Heart left ventricle (tissue), 16 donors: ENCODE measurements around the gene AKAP12. TPM values are rescaled to one million over a fixed set of nuclear protein-coding genes. Genes with fewer than 3 reads are reported as not detected.

ENCODE experiments used
- ATAC-seq, 4 donors: fragments of 200-7000 bp; cut with Tn5 transposase; one replicate each; pipeline ENCODE4 v1.9.1; 2020 to 2022; ENCODE audit warnings: moderate library complexity in 4 of 4, mild to moderate bottlenecking in 3 of 4, moderate number of reproducible peaks in 1 of 4
- DNase-seq, 5 donors: peaks; one replicate each; pipeline ENCODE4 v3.0.0-alpha.2; 2020
- H3K27ac ChIP-seq, 12 donors: fragments of 200-600 bp; sonication (generic) in 4 of 12; one replicate each; pipeline versions ENCODE4 v1.5.0 to v1.8.0; 2016 to 2022; ENCODE audit warnings: mild to moderate bottlenecking in 2 of 12
- H3K27me3 ChIP-seq, 9 donors: fragments of 200-600 bp; sonication (generic) in 2 of 9; one replicate each; pipeline versions ENCODE4 v1.5.1 to v1.8.0; 2016 to 2022; ENCODE audit warnings: mild to moderate bottlenecking in 3 of 9
- H3K36me3 ChIP-seq, 9 donors: fragments of 200-600 bp; sonication (generic) in 2 of 9; one replicate each; pipeline versions ENCODE4 v1.5.0 to v1.8.0; 2018 to 2022; ENCODE audit warnings: mild to moderate bottlenecking in 2 of 9
- H3K4me1 ChIP-seq, 12 donors: fragments of 200-600 bp; sonication (generic) in 4 of 12; one replicate each; pipeline versions ENCODE4 v1.5.0 to v1.8.0; 2016 to 2022; ENCODE audit warnings: mild to moderate bottlenecking in 3 of 12
- H3K4me3 ChIP-seq, 12 donors: fragments of 200-600 bp; sonication (generic) in 4 of 12; one replicate each; pipeline versions ENCODE4 v1.5.0 to v1.8.0; 2017 to 2022; ENCODE audit warnings: mild to moderate bottlenecking in 9 of 12, moderate library complexity in 4 of 12
- H3K9me3 ChIP-seq, 12 donors: fragments of 200-600 bp; sonication (generic) in 4 of 12; one replicate each; pipeline versions ENCODE4 v1.5.0 to v1.8.0; 2016 to 2022; ENCODE audit warnings: mild to moderate bottlenecking in 1 of 12
- CTCF ChIP-seq, 12 donors: fragments of 200-600 bp; sonication (generic) in 4 of 12; IDR thresholded peaks; one replicate each; pipeline versions ENCODE4 v1.5.0 to v1.8.0; 2018 to 2022; ENCODE audit warnings: antibody characterized with exemption in 12 of 12, mild to moderate bottlenecking in 5 of 12
- POLR2A ChIP-seq, 2 donors: fragments of 450-650 bp; IDR thresholded peaks; one replicate each; pipeline ENCODE4 v1.6.1; 2017; ENCODE audit warnings: antibody characterized with exemption in 2 of 2, mild to moderate bottlenecking in 2 of 2, moderate library complexity in 2 of 2
- WGBS, 4 donors: extraction: QIAGEN DNeasy Blood & Tissue Kit in 2 of 4; methylation state at CpG; one replicate each; pipeline versions ENCODE4 v1.1.5 to v1.1.7; 2013 to 2018; 5-methylcytosine and 5-hydroxymethylcytosine counted together
- intact Hi-C, 10 donors: fragments of 100-400 bp; cut with DNase I; formaldehyde crosslinking; loops; one replicate each; pipeline versions ENCODE4 v1.11.1 to v1.14.2; 2022
- polyA plus RNA-seq, 2 donors: library from polyadenylated mRNA; stranded (reverse); fragments of 200-250 nt; gene quantifications; one replicate each; pipeline ENCODE4 v1.2.3, GENCODE V29; 2013
- total RNA-seq, 9 donors: library from RNA; depleted of rRNA in 2 of 9; stranded (reverse); fragments of >200 nt in 2 of 9; fragmentation: NEBNext Ultra II Directional in 3 of 9; extraction: Animal tissue kit (Norgen Biotek cat#: 25700) in 3 of 9; gene quantifications; one replicate each; pipeline versions ENCODE4 v1.1.0 to v1.2.4, GENCODE V29; 2016 to 2023
- donor health status: ischemic (EF 13 %, LVEDD 7.1; RV severe dilation, severe dysfunction).
- donor health status: healthy with polysubstance abuse.
- donor health status: DM: no; HTN: yes; CAD: no.
- donor health status: DM: no; HTN: no; CAD: no.
- donor health status: ischemic (EF 25% LVEDD 6.9; RV normal size, moderate dysfunction).
- donor health status: ischemic (EF 25% LVEDD 5.7; RV mildly dilated, moderate dysfunction).
- donor health status: healthy.
- donor health status: DM: yes; HTN: yes; CAD: no.
- donor health status: ischemic (EF 35%, LVEDD 5.7; RV mildly dilated, moderate dysfunction).
- donor health status: nonischemic (EF 11% LVEDD 7.7; RV severe dilation, severe dysfunction).
- donor health status: DM: yes; HTN: yes; CAD: no.
- donor health status: PGD.
- donor health status: ischemic (EF 29% LVEDD 5.4; RV normal size, mild dysfunction).
- donor health status: nonischemic (EF 23%, LVEDD 6.1; RV moderate dilation, normal function).

AKAP12 gene
- total and polyA plus RNA-seq, 11 donors: 3.7 to 33.5 (median 13.8) TPM

- peaks cover 0 to 45% (median 0%) of the 10 kb centered on the region in 9 donors for H3K27me3 ChIP-seq
- DNase-seq: peak; percentile 16 to 71 (median 47)
- ATAC-seq: peak; percentile 7 to 49 (median 36)
- WGBS, 4 donors: 1 to 2% (median 1%) methylated on average over 30 to 68 of the region's 68 CpGs
- TF ChIP-seq POLR2A (IDR thresholded peaks at IDR 0.05) (no peak), CTCF (IDR thresholded peaks at IDR 0.05) (no peak)
- no peaks in the 10 kb centered on the region for H3K9me3 ChIP-seq
- peak overlapping the region; percentile 62 to 90 (median 72) for H3K4me3 ChIP-seq
- peaks cover 0 to 19% (median 5%) of the 10 kb centered on the region in 12 donors for H3K4me1 ChIP-seq
- H3K36me3 ChIP-seq: no peaks in the 10 kb centered on the region
- intact Hi-C loops: loop anchor here in 8 of 10 donors (2.0 to 10.0 kb wide), 6 partner anchors 81 to 349 kb away; no protein-coding TSS in a partner anchor
- peak overlapping the region; percentile 52 to 97 (median 78) for H3K27ac ChIP-seq
Observed at GRCh38 chr6:151240791-151241642, 1.2 kb downstream of the AKAP12 start.

- Histone ChIP-seq H3K27ac (peak overlapping the region in 4 of 12 donors; percentile 78 to 97 (median 86)), H3K4me1 (peaks cover 0 to 19% (median 5%) of the 10 kb centered on the region in 12 donors), H3K36me3 (no peaks in the 10 kb centered on the region), H3K27me3 (peaks cover 0 to 45% (median 0%) of the 10 kb centered on the region in 9 donors), H3K9me3 (no peaks in the 10 kb centered on the region), H3K4me3 (peak overlapping the region in 11 of 12 donors; percentile 62 to 90 (median 73))
- DNase-seq: no peak
- 85 to 87% (median 86%) methylated on average over 5 of the region's 5 CpGs for WGBS, 4 donors
- ATAC-seq: no peak
- no peak for TF ChIP-seq POLR2A (IDR thresholded peaks at IDR 0.05)
- intact Hi-C loops: loop anchor here in 8 of 10 donors (2.0 to 10.0 kb wide), 6 partner anchors 80 to 350 kb away; no protein-coding TSS in a partner anchor
Observed at GRCh38 chr6:151241853-151242252, 2.1 kb downstream of the AKAP12 start.

GRCh38 chr6:151242420-151242861 lies 2.7 kb downstream of the AKAP12 start:
- ATAC-seq (no peak), DNase-seq (no peak)
- Histone ChIP-seq H3K27ac (peak overlapping the region in 1 of 12 donors; percentile 97), H3K36me3 (no peaks in the 10 kb centered on the region), H3K27me3 (peaks cover 0 to 45% (median 0%) of the 10 kb centered on the region in 9 donors), H3K4me3 (peak overlapping the region in 7 of 12 donors; percentile 64 to 90 (median 80)), H3K4me1 (peaks cover 0 to 19% (median 5%) of the 10 kb centered on the region in 12 donors), H3K9me3 (no peaks in the 10 kb centered on the region)
- intact Hi-C loops: loop anchor here in 7 of 10 donors (5.0 to 10.0 kb wide), 5 partner anchors 80 to 350 kb away; no protein-coding TSS in a partner anchor
- TF ChIP-seq POLR2A (IDR thresholded peaks at IDR 0.05) (no peak), CTCF (IDR thresholded peaks at IDR 0.05) (no peak)
- WGBS, 4 donors: 85 to 93% (median 89%) methylated on average over 7 of the region's 7 CpGs

- Histone ChIP-seq H3K36me3 (no peaks in the 10 kb centered on the region), H3K27ac (peak overlapping the region in 1 of 12 donors; percentile 97), H3K9me3 (no peaks in the 10 kb centered on the region), H3K4me3 (no peak overlapping the region), H3K27me3 (peaks cover 0 to 45% (median 0%) of the 10 kb centered on the region in 9 donors), H3K4me1 (peaks cover 0 to 19% (median 5%) of the 10 kb centered on the region in 12 donors)
- WGBS, 4 donors: 80 to 84% (median 82%) methylated on average over 5 of the region's 5 CpGs
- TF ChIP-seq POLR2A (IDR thresholded peaks at IDR 0.05) (no peak), CTCF (IDR thresholded peaks at IDR 0.05) (no peak)
- intact Hi-C loops: loop anchor here in 7 of 10 donors (5.0 to 10.0 kb wide), 5 partner anchors 79 to 351 kb away; no protein-coding TSS in a partner anchor
- ATAC-seq (no peak), DNase-seq (no peak)
Observed at GRCh38 chr6:151243481-151243880, 3.7 kb downstream of the AKAP12 start.
